ENCODE measurements around the gene SH2D5. TPM values are rescaled to one million over a fixed set of nuclear protein-coding genes. Genes with fewer than 3 reads are reported as not detected.

Gene SH2D5
- total and polyA plus RNA-seq, 12 donors: 0.15 to 6.4 (median 0.20) TPM; not detected in 8

GRCh38 chr1:20701446-20701845 lies 31.1 kb downstream of the SH2D5 start:
- Histone ChIP-seq H3K4me1 (peaks cover 0 to 11% (median 6%) of the 10 kb centered on the region in 9 donors), H3K27me3 (no peaks in the 10 kb centered on the region), H3K36me3 (no peaks in the 10 kb centered on the region), H3K4me3 (no peak overlapping the region), H3K9me3 (no peaks in the 10 kb centered on the region), H3K27ac (no peak overlapping the region)
- ATAC-seq (no peak), DNase-seq (no peak)
- no peak for TF ChIP-seq CTCF (IDR thresholded peaks at IDR 0.05)
- intact Hi-C loops (cut with DNase I): no loop called here
- 81 to 84% methylated on average over 9 of the region's 9 CpGs for WGBS, 2 donors

- ATAC-seq: no peak
- 90 to 92% methylated on average over 17 of the region's 17 CpGs for WGBS, 2 donors
- Histone ChIP-seq H3K9me3 (no peaks in the 10 kb centered on the region), H3K4me1 (peaks cover 0 to 17% (median 11%) of the 10 kb centered on the region in 9 donors), H3K4me3 (no peak overlapping the region), H3K36me3 (no peaks in the 10 kb centered on the region), H3K27me3 (no peaks in the 10 kb centered on the region), H3K27ac (no peak overlapping the region)
- intact Hi-C loops (cut with DNase I): no loop called here
- DNase-seq: no peak
- TF ChIP-seq CTCF (IDR thresholded peaks at IDR 0.05): no peak
Observed at GRCh38 chr1:20700636-20701215, 31.8 kb downstream of the SH2D5 start.

GRCh38 chr1:20699558-20699957 lies 32.9 kb downstream of the SH2D5 start:
- 91% methylated on average over 9 of the region's 9 CpGs for WGBS, 2 donors
- TF ChIP-seq CTCF (IDR thresholded peaks at IDR 0.05): no peak
- Histone ChIP-seq H3K9me3 (no peaks in the 10 kb centered on the region), H3K36me3 (no peaks in the 10 kb centered on the region), H3K4me3 (no peak overlapping the region), H3K27ac (no peak overlapping the region), H3K4me1 (peaks cover 0 to 17% (median 11%) of the 10 kb centered on the region in 9 donors), H3K27me3 (no peaks in the 10 kb centered on the region)
- intact Hi-C loops (cut with DNase I): loop anchor here in 6 of 10 donors (5.0 to 10.0 kb wide), 2 partner anchors 85 to 498 kb away; partner anchors contain the start of gene HP1BP3 (in 1 of the 6)
- ATAC-seq (no peak), DNase-seq (no peak)

GRCh38 chr1:20698195-20698910 lies 34.1 kb downstream of the SH2D5 start:
- DNase-seq (no peak), ATAC-seq (no peak)
- Histone ChIP-seq H3K9me3 (no peaks in the 10 kb centered on the region), H3K27ac (no peak overlapping the region), H3K36me3 (no peaks in the 10 kb centered on the region), H3K4me1 (peaks cover 0 to 17% (median 11%) of the 10 kb centered on the region in 9 donors), H3K27me3 (no peaks in the 10 kb centered on the region), H3K4me3 (no peak overlapping the region)
- 88 to 92% methylated on average over 18 of the region's 18 CpGs for WGBS, 2 donors
- intact Hi-C loops (cut with DNase I): loop anchor here in 6 of 10 donors (5.0 to 10.0 kb wide), 2 partner anchors 86 to 499 kb away; partner anchors contain the start of gene HP1BP3 (in 1 of the 6)
- no peak for TF ChIP-seq CTCF (IDR thresholded peaks at IDR 0.05)
